Duodenal mucosa (tissue), 2 donors: ENCODE data around the gene OR7C2.

Experiments used
- H3K27ac ChIP-seq: one replicate; pipeline ENCODE4 v1.7.0; 2013; ENCODE audit warnings: low read depth, low read length
- H3K27me3 ChIP-seq, 2 donors: one replicate each; pipeline ENCODE4 v1.7.0; 2013; ENCODE audit warnings: low read length in 2 of 2, control low read depth in 1 of 2; ENCODE audit not compliant: insufficient read depth in 2 of 2, control insufficient read depth in 1 of 2
- H3K36me3 ChIP-seq, 2 donors: one replicate each; pipeline ENCODE4 v1.7.0; 2013; ENCODE audit warnings: low read length in 2 of 2, control low read depth in 1 of 2; ENCODE audit not compliant: insufficient read depth in 2 of 2, control insufficient read depth in 1 of 2
- H3K4me1 ChIP-seq, 2 donors: one replicate each; pipeline ENCODE4 v1.7.0; 2013; ENCODE audit warnings: low read length in 2 of 2, control low read depth in 1 of 2; ENCODE audit not compliant: insufficient read depth in 2 of 2, control insufficient read depth in 1 of 2
- H3K4me3 ChIP-seq, 2 donors: one replicate each; pipeline ENCODE4 v1.7.0; 2013; ENCODE audit warnings: low read length in 2 of 2, low read depth in 1 of 2
- H3K9ac ChIP-seq, 2 donors: one replicate each; pipeline ENCODE4 v1.7.0; 2013; ENCODE audit warnings: low read length in 2 of 2, low read depth in 1 of 2
- H3K9me3 ChIP-seq, 2 donors: one replicate each; pipeline ENCODE4 v1.7.0; 2013; ENCODE audit warnings: low read length in 2 of 2, control low read depth in 1 of 2; ENCODE audit not compliant: control insufficient read depth in 1 of 2

Gene OR7C2

DNA sequence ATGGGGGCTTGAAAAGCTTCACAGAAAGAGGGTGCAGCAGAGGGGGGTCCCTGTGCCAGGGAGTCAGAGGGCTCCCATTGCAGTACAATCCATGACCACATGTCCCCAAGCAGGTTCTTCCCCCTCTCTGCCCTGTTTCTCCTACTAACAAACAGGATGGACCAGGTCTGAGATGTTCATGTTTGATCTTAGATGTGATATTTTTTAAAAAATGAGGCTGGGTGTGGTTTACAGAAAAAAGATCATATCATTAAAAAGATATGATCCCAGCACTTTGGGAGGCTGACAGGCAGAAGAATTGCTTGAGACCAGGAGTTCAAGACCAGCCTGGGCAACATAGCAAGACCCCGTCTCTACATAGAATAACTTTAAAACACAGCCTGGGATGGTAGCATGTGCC lies 9.1 kb downstream of the OR7C2 start:
- H3K9me3 ChIP-seq: peaks cover 0 to 2% of the 10 kb centered on the region in 2 donors
- H3K27ac ChIP-seq: no peak overlapping the region
- no peak overlapping the region for H3K4me3 ChIP-seq
- H3K36me3 ChIP-seq: no peaks in the 10 kb centered on the region
- H3K27me3 ChIP-seq: peaks cover 0 to 4% of the 10 kb centered on the region in 2 donors
- H3K4me1 ChIP-seq: no peaks in the 10 kb centered on the region
- no peak overlapping the region for H3K9ac ChIP-seq

DNA sequence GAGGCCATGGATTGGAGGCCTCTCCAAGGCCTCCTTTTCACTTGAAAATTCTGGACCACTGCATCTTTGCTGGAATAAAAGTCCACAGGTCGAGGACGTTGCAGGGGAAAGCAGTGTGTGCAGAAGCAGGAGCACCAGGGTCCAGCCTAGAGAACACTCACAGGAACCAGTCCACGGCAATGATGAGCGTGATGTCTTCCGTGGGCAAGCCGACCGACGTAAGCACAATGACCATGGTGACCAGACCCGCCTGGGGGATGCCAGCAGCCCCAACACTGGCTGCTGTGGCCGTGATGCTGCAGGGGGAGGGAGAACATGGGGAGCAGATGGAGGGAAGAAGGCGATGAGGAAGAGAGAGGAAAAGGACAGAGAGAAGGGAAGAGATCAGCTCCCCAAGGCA lies 11.5 kb downstream of the OR7C2 start:
- peaks cover 0 to 4% of the 10 kb centered on the region in 2 donors for H3K27me3 ChIP-seq
- no peaks in the 10 kb centered on the region for H3K4me1 ChIP-seq
- no peak overlapping the region for H3K4me3 ChIP-seq
- H3K9me3 ChIP-seq: peaks cover 7 to 8% of the 10 kb centered on the region in 2 donors
- H3K9ac ChIP-seq: no peak overlapping the region
- no peak overlapping the region for H3K27ac ChIP-seq
- no peaks in the 10 kb centered on the region for H3K36me3 ChIP-seq

DNA sequence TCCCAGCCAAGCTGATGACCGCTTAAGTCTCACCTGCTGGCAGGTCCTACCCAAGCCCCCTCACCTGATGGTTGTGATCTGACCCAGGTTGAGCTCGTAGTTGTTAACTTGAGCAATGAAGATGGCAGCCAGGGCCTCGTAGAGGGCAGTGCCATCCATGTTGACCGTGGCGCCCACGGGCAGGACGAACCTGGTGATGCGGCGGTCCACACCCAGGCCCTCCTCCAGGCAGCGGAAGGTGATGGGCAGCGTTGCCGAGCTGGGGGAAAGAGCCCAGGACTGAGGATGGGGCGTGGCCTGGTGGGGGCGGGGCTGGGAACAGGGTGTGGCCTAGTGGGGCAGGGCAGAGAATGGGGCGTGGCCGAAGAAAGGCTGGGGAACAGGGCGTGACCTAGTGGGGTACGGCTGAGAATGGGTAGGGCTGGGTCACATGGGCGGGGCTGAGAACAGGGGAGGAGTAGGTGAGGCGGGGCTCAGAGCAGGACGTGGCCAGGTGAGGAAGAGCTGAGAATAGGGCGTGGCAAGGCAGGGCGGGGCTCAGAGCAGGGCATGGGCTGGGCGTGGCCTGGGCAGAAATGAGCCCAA lies 12.9 kb downstream of the OR7C2 start:
- Histone ChIP-seq H3K9me3 (peaks cover 9 to 12% of the 10 kb centered on the region in 2 donors), H3K27ac (no peak overlapping the region), H3K4me3 (no peak overlapping the region)

GRCh38 chr19:14957464-14957863 lies 16.2 kb downstream of the OR7C2 start:
- Histone ChIP-seq H3K4me3 (no peak overlapping the region), H3K9me3 (peaks cover 22 to 29% of the 10 kb centered on the region in 2 donors)

More for the DNA sequence above, 12.9 kb downstream of the OR7C2 start:
- Histone ChIP-seq H3K36me3 (no peaks in the 10 kb centered on the region), H3K4me1 (no peaks in the 10 kb centered on the region), H3K27me3 (peaks cover 0 to 4% of the 10 kb centered on the region in 2 donors), H3K9ac (no peak overlapping the region)

DNA sequence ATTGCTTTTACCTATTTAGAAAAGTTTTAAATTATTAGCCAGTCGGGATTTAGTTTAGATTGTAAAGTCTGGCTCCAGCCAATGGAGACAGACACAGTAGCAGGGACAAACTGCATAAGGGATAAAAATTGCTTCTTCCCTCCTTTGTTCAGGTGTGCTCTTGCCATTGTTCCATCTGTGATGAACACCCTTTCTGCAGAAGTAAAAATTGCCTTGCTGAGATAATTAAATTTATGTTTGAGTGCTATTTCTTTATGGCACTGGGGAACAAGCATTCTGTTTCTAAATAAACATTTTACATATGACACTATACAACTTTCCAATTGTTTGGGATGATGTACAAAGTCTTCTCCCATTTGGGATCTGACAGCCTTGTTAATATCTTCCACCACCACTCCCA lies 18.0 kb downstream of the OR7C2 start:
- no peaks in the 10 kb centered on the region for H3K36me3 ChIP-seq
- peaks cover 22 to 29% of the 10 kb centered on the region in 2 donors for H3K9me3 ChIP-seq

More at GRCh38 chr19:14957464-14957863, 16.2 kb downstream of the OR7C2 start:
- Histone ChIP-seq H3K36me3 (no peaks in the 10 kb centered on the region), H3K9ac (no peak overlapping the region), H3K4me1 (no peaks in the 10 kb centered on the region), H3K27ac (no peak overlapping the region), H3K27me3 (peaks cover 0 to 4% of the 10 kb centered on the region in 2 donors)

DNA sequence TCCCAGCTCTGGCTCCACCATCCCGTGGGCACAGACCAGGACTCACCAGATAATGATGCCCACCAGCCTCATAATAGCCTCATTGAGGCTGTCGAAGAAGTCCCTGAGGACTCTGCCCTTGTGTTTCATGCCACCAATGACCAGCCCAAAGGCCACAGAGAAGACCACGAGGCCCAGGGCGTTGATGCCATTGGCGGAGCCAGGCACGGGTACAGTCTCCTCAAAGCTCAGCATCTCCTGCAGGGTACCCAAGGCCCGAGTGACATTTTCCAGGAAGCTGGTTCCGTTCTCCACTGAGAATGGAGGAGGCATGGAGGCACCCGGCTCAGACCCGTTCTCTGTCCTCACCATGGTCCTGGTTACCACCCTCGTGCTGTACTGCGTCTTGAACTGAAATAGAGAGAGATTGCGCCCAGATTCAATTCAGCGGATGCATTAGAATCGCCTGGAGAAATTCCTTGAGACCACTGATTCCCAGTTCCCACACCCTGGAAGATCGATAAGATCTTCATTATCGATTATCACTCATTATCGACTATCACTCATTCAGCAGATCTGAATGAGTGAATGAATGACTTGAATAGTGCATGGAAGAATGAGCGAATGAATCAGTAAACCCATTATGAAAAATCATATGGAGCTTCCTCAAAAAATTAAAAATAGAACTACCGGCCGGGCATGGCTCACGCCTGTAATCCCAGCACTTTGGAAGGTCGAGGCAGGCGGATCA lies 20.8 kb downstream of the OR7C2 start:
- Histone ChIP-seq H3K27ac (no peak overlapping the region), H3K4me3 (no peak overlapping the region), H3K9ac (no peak overlapping the region), H3K9me3 (peaks cover 19 to 29% of the 10 kb centered on the region in 2 donors), H3K27me3 (no peaks in the 10 kb centered on the region), H3K4me1 (no peaks in the 10 kb centered on the region), H3K36me3 (no peaks in the 10 kb centered on the region)

More for the DNA sequence above, 18.0 kb downstream of the OR7C2 start:
- H3K9ac ChIP-seq: no peak overlapping the region
- no peak overlapping the region for H3K27ac ChIP-seq
- H3K4me1 ChIP-seq: no peaks in the 10 kb centered on the region
- peaks cover 0 to 2% of the 10 kb centered on the region in 2 donors for H3K27me3 ChIP-seq
- no peak overlapping the region for H3K4me3 ChIP-seq

- H3K27ac ChIP-seq: no peak overlapping the region
- no peaks in the 10 kb centered on the region for H3K36me3 ChIP-seq
- no peak overlapping the region for H3K4me3 ChIP-seq
- H3K4me1 ChIP-seq: no peaks in the 10 kb centered on the region
- no peak overlapping the region for H3K9ac ChIP-seq
- H3K9me3 ChIP-seq: no peaks in the 10 kb centered on the region
- H3K27me3 ChIP-seq: no peaks in the 10 kb centered on the region
Observed at GRCh38 chr19:14968247-14968646, 27.0 kb downstream of the OR7C2 start.

DNA sequence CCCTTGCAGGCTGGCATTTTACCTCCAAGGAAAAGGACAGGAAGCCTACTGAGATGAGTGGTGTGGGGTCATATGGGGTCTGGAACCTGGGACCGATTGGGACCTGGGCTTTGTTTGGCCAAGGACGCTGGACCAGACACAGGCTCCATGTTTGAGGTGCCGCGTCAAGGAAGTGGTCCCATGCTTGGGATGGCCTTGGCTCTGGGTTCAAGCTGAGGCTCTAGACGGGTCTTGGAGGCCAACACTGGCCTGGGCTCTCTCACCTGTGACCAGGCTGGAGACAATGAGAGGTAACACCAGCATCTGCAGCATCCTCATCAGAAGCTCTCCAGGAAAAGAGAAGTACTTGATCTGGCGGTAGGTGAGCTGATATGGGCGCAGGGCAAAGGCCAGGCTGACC lies 30.2 kb downstream of the OR7C2 start:
- H3K9ac ChIP-seq: no peak overlapping the region
- no peaks in the 10 kb centered on the region for H3K27me3 ChIP-seq
- no peak overlapping the region for H3K27ac ChIP-seq
- no peaks in the 10 kb centered on the region for H3K4me1 ChIP-seq
- no peaks in the 10 kb centered on the region for H3K36me3 ChIP-seq
- no peaks in the 10 kb centered on the region for H3K9me3 ChIP-seq
- no peak overlapping the region for H3K4me3 ChIP-seq

- Histone ChIP-seq H3K27me3 (peaks cover 0 to 7% of the 10 kb centered on the region in 2 donors), H3K4me3 (no peak overlapping the region), H3K27ac (no peak overlapping the region), H3K9ac (no peak overlapping the region), H3K36me3 (no peaks in the 10 kb centered on the region), H3K9me3 (no peaks in the 10 kb centered on the region), H3K4me1 (no peaks in the 10 kb centered on the region)
Observed at GRCh38 chr19:14972676-14973075, 31.4 kb downstream of the OR7C2 start.

DNA sequence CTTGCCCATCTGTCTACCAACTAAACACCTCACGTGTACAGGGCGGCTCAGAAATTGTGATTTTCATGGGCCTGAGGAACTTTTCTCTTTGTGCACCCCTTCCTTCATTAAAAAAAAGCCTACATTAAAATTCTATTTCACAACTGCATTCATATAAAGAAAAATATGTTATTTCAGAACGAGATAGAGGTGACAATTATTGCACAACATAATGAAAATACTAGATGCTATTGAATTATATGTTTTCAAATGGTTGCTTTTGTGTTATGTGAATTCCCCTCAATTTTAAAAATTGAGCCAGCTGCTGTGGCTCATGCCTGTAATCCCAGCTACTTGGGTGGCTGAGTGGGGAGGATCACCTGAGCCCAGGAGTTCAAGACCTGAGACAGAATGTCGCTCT lies 33.2 kb downstream of the OR7C2 start:
- H3K9ac ChIP-seq: no peak overlapping the region
- H3K9me3 ChIP-seq: no peaks in the 10 kb centered on the region
- no peaks in the 10 kb centered on the region for H3K36me3 ChIP-seq
- H3K27me3 ChIP-seq: peaks cover 13 to 21% of the 10 kb centered on the region in 2 donors
- no peak overlapping the region for H3K27ac ChIP-seq
- no peaks in the 10 kb centered on the region for H3K4me1 ChIP-seq
- H3K4me3 ChIP-seq: no peak overlapping the region
